HG03442 (cell line): ENCODE data around the gene PRKRA.
"Not testable (repeated sequence)": the region's sequence is repeated elsewhere in the genome, so short reads cannot be mapped to it uniquely, and the experiment has no call there.

Source experiments
- ATAC-seq: cut with Tn5 transposase; IDR thresholded peaks from one replicate; pipeline ENCODE4 v1.9.1; 2021; ENCODE audit warnings: mild to moderate bottlenecking, moderate library complexity; ENCODE audit not compliant: unreplicated experiment

PRKRA gene

GRCh38 chr2:178469219-178469849, 18.4 kb upstream of the PRKRA start:
- no peak for ATAC-seq

GRCh38 chr2:178457390-178457886, 6.5 kb upstream of the PRKRA start:
- ATAC-seq: no peak

GRCh38 chr2:178455947-178456346, 5.0 kb upstream of the PRKRA start:
- ATAC-seq: no peak

GRCh38 chr2:178452870-178453269, 1.9 kb upstream of the PRKRA start:
- no peak for ATAC-seq

- ATAC-seq: no peak
Measured at GRCh38 chr2:178452334-178452733, 1.4 kb upstream of the PRKRA start.

- peak; percentile 40 for ATAC-seq
Measured at GRCh38 chr2:178450524-178450773, 526 bp downstream of the PRKRA start.

GRCh38 chr2:178449700-178450523, 1.1 kb downstream of the PRKRA start:
- ATAC-seq: no peak

- no peak for ATAC-seq
Measured at GRCh38 chr2:178448968-178449661, 1.9 kb downstream of the PRKRA start.

GRCh38 chr2:178441426-178441825, 9.5 kb downstream of the PRKRA start:
- ATAC-seq: no peak

GRCh38 chr2:178436662-178437061, 14.3 kb downstream of the PRKRA start:
- no peak for ATAC-seq

GRCh38 chr2:178429336-178429735, 21.6 kb downstream of the PRKRA start:
- no peak for ATAC-seq

- no peak for ATAC-seq
Measured at GRCh38 chr2:178428396-178428806, 22.6 kb downstream of the PRKRA start.

- ATAC-seq: no peak
Measured at GRCh38 chr2:178427458-178427857, 23.5 kb downstream of the PRKRA start.

- no peak for ATAC-seq
Measured at GRCh38 chr2:178426388-178426787, 24.6 kb downstream of the PRKRA start.

GRCh38 chr2:178425255-178425827, 25.6 kb downstream of the PRKRA start:
- ATAC-seq: no peak

GRCh38 chr2:178423746-178424145, 27.2 kb downstream of the PRKRA start:
- not testable (repeated sequence) for ATAC-seq

GRCh38 chr2:178422097-178422496, 28.9 kb downstream of the PRKRA start:
- ATAC-seq: no peak

- ATAC-seq: no peak
Measured at GRCh38 chr2:178420463-178420999, 30.4 kb downstream of the PRKRA start.

- ATAC-seq: no peak
Measured at GRCh38 chr2:178419123-178419522, 31.9 kb downstream of the PRKRA start.

GRCh38 chr2:178418426-178418825, 32.5 kb downstream of the PRKRA start:
- ATAC-seq: no peak

- ATAC-seq: no peak
Measured at GRCh38 chr2:178417916-178418315, 33.1 kb downstream of the PRKRA start.
